Stimulated activated CD8-positive, alpha-beta memory T cell treated with anti-CD3 and anti-CD28 coated beads, Interleukin-4, amount 100 ng/mL, for 1 hour (primary cell): ENCODE data around the gene CHKB.
"Not testable (repeated sequence)": the region's sequence is repeated elsewhere in the genome, so short reads cannot be mapped to it uniquely, and the experiment has no call there.

Experiments
- DNase-seq, 2 donors: peaks; one replicate each; pipeline ENCODE4 v3.0.0-alpha.2; 2020; ENCODE audit warnings: low read depth in 2 of 2, low spot score in 1 of 2

Gene CHKB

GRCh38 chr22:50548921-50549790 is 33.5 kb downstream of the CHKB start:
- DNase-seq: no peak

- no peak for DNase-seq
These were observed 34.4 kb downstream of the CHKB start for GRCh38 chr22:50548040-50548920.

GRCh38 chr22:50547263-50547985 is 35.2 kb downstream of the CHKB start:
- DNase-seq: no peak

- DNase-seq: no peak
These were observed 36.1 kb downstream of the CHKB start for GRCh38 chr22:50546326-50547262.

- DNase-seq: no peak
These were observed 36.9 kb downstream of the CHKB start, which contains the start of gene KLHDC7B for GRCh38 chr22:50545522-50546325. Gene KLHDC7B (plus strand): TSS chr22:50545899. CDS start chr22:50546244, 345 bp downstream.

GRCh38 chr22:50544746-50545253 is 37.8 kb downstream of the CHKB start:
- DNase-seq: no peak

GRCh38 chr22:50544078-50544745 is 38.4 kb downstream of the CHKB start:
- DNase-seq: peak in 1 of 2 donors; percentile 73

- DNase-seq: no peak
These were observed 40.2 kb downstream of the CHKB start for GRCh38 chr22:50542416-50542927.

GRCh38 chr22:50541667-50542026 is 41.0 kb downstream of the CHKB start:
- DNase-seq: not testable (repeated sequence)

GRCh38 chr22:50540381-50540780 is 42.3 kb downstream of the CHKB start:
- DNase-seq: no peak

GRCh38 chr22:50537765-50538164 is 44.9 kb downstream of the CHKB start:
- no peak for DNase-seq

GRCh38 chr22:50536226-50536625 is 46.4 kb downstream of the CHKB start:
- DNase-seq: no peak

- no peak for DNase-seq
These were observed 47.5 kb downstream of the CHKB start for GRCh38 chr22:50535113-50535512.

GRCh38 chr22:50533856-50534711 is 48.6 kb downstream of the CHKB start:
- not testable (repeated sequence) for DNase-seq

- no peak for DNase-seq
These were observed 49.5 kb downstream of the CHKB start for GRCh38 chr22:50532824-50533796.

GRCh38 chr22:50531962-50532674 is 50.5 kb downstream of the CHKB start:
- DNase-seq: no peak
